HG03280 (cell line): Measurements from ENCODE around the gene MRGPRE.

Experiments used
- ATAC-seq: cut with Tn5 transposase; IDR thresholded peaks from one replicate; pipeline ENCODE4 v1.9.1; 2021; ENCODE audit warnings: mild to moderate bottlenecking, moderate library complexity; ENCODE audit not compliant: unreplicated experiment

MRGPRE gene

DNA sequence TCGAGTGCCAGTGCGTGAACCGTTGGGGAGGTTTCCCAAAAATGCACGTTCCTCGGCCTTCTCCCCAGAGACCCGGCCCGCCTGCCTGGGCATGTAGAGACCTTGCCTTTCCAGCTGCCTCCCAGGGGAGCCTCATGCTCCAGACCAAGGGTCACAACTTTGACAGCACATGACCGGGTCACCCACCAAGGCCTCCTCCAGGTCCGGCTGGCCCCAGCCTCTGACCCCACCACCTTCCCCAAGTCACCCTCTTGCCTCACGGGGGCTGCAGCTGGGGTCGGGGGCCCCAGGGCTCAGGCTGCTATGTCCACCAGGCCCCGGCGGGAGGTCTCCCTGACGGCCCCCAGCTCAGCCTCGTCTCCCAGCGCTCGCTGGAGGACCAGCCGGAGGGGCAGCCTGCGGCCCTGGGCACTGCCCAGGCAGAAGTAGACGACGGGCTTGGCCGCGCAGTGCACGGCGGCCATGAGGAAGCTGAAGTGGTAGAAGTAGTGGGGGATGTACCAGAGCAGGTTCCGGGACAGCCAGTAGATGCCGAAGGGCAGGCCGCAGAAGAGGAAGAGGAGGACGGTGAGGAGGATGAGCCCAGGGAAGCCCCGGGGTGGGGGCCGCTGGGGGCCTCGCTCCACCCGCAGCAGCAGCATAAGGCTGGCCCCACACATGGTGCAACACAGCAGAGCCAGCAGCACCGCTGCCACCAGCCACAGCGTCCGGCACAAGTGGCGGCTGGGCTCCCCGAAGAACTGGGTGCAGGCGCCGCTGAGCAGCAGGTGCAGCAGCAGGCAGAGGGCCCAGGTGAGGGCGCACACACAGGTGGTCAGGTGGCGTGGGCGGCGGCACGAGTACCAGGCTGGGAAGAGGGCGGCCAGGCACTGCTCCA lies 4.4 kb downstream of the MRGPRE start:
- ATAC-seq: no peak

DNA sequence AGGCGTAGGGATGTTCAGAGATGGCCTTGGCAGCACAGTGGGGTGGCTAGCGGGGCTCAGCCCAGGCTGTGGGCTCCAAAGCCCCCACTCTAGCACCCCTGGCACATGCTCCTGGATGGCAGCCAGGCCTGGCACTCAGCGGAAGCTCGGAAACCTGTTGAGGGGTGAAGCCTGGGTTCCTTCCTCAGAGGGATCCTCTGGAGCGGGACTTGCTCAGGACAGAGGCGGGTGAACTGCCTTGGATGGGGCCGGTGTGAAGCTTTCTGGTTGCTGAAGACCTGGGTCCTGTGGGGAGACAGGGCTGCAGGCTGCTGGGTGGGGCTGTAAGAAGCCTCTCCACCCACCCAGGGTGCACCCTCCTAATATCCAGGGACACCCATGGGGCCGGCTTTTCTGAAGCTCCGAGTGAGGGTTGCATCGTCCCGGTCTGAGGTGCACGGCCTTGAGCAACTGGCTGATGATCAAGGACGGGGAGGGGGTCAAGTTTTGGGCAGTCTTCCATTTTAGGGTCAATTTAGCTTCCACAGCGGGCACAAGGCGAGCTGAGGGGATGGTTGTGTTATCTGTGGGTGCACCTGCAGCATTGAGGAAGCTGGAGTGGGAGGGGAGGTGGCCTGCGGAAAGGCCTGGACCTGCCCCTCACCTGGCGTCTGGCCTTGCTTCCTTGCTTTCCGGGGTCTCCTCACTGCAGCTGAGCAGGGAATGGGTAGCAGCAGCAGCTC lies 5.2 kb downstream of the MRGPRE start:
- ATAC-seq: no peak

DNA sequence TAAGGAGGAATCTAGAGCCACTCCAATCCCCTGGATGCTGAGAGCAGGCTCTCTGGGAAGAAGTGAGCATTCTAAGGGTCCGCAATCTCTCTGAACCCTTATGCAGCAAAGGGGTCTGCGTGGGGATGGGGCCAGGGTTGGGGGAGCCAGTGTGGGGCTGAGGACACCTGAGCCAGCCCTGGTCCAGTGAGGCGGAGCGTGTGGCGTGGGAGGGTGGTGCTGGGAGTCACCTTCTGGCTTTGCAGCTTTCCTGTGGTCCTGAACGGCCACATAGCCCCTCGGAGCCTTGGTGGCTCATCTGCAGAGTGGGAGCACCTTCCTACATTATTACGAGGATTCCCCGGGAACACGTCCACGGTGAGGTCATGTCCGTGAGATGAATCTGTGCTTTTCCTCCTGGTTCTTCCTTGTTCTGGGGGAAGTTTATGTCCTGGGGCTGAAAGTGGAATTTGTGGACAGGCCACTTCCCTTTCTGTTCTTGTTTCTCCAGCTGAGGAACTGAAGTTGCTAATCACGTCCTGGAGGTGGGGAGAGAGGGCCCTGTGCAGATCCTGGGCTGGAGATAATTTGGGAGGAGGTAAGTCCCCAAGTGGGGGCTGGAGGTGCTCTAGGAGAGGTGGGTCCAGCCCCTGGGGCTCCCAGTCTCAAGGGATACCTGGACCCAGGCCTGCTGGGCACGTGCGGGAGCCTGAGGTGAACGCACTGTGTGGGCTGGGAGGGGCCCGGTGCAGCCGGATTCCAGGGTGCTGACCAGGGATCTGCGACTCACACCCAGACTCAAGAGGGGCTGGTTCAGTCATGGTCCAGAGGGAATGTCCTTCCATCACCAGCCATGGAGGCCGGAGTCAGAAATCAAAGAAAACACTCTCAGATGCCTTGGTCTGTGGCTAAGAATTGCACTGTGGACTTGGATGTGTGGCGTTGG lies 6.1 kb downstream of the MRGPRE start:
- ATAC-seq: no peak

DNA sequence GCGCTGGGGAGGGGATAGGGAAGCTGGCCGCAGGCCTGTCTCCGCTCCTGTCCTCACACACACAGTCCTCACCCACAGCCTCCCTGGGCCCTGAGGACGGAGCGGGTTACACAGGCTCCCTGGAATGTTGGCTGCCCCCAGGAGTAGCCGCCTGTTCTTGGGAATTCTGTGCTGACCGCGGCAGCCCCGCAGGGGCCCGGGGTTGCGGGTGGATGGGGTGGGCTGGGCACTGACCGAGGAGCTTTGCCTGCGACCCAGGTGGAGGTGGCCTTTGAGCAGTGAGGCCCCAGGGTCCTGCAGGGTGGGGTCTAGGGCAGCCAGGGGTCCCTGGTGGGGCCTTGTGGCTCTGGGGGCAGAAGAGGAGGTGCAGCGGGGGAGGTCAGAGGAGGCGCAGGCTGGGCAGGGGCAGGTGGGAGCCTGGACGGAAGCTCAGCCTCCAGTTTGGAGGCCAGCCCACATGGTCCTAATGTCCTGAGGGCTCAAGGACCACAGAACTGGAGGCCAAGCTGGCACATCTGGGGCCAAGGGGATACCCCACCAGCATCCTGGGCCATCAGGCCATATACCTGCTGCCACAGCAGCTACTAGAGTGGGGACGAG lies 7.0 kb downstream of the MRGPRE start:
- ATAC-seq: no peak

DNA sequence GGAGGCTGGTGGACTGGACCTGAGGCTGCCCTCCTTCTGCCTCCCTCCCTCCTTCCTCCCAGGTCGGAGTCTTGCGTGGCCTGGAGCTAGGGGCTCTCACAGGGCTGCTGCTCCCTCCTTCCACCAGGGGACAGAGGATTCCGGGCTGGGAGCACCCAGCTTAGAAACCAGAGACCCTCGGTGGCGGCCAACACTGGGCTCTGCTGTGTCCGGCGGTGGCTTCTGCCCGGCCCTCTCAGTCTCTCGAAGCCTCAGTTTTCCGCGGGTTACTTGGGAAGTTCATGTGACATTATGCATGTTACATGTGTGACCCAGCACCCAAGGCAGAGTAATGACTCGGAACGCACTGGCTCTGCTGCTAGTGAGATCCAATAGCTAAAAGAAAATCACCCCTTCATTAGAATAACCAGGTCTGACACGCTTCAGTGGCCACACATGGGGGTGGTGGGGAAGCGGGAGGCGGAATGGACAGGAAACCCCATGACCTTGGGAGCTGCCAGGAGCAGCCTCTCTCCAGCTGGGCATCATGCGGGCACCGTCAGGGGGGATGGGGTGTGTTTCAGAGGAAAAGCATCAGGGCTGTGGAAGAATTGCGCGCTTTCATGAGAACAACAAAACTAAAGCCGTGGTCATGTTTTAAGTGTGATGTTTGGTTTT lies 7.7 kb downstream of the MRGPRE start:
- ATAC-seq: no peak

DNA sequence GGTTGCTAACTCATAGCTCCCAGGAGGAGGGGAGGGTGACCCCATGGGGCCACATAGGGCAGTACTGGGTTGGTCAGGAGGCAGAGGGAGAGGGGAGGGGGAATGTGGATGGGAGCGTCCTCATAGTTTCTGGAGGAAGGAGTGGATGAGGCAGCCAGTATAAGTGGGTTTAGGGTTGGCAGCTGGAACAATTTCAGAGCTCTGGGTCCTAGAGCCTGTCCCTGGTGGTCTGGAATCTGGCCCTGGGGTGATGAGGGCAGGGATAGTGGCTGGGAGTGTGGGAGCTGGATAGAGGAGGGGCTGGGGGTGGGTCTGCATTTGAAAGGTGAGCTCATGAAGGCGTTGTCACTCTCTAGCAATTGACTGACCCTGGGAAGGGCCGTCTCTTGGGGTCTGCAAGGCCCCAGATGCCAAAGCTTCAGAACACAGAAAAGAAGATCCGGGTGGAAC lies 8.3 kb downstream of the MRGPRE start:
- no peak for ATAC-seq

DNA sequence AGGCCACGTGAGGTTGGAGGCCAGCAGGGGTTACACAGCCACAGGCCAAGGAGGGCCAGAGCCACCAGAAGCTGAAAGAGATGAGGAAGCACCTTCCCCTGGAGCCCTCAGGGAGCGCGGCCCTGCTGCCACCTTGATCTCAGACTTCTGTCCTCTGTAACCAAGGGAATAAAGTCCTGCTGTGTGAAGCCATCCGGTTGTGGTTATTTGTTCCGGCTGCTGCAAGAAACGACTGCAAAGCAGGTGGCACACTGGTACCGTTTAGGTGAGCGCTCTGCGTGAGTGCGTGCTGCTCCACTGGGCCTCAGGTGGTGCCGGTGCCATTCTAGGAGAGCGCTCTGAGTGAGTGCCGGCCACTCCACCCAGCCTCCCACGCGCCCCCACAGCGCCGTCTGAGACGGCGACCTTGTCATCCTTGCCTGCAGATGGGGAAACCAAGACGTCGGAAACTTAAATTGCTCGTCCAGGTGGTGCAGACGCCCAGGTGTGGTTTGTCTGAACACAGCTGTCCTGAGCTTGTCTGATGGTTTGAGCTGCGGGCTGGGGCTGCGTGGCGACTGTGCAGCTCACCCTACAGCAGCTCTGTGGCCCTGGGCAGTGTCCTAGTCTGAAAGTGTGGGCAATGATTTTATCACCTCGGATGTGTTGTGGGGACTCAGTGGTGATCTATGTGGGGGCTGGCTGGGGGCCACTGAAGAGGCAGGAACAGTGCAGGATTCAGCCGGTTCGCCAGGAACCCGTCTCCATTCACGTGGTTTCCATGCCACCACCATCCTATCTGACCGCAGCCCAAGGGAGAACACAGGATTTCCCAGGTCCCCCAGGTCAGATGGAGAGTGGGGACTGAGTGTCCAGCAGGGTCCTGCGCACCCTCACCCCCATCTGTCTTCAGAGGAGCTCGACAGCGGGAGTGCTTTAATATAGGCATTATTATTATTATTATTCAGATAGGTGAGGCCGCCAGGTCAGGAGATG lies 9.0 kb downstream of the MRGPRE start:
- ATAC-seq: no peak

DNA sequence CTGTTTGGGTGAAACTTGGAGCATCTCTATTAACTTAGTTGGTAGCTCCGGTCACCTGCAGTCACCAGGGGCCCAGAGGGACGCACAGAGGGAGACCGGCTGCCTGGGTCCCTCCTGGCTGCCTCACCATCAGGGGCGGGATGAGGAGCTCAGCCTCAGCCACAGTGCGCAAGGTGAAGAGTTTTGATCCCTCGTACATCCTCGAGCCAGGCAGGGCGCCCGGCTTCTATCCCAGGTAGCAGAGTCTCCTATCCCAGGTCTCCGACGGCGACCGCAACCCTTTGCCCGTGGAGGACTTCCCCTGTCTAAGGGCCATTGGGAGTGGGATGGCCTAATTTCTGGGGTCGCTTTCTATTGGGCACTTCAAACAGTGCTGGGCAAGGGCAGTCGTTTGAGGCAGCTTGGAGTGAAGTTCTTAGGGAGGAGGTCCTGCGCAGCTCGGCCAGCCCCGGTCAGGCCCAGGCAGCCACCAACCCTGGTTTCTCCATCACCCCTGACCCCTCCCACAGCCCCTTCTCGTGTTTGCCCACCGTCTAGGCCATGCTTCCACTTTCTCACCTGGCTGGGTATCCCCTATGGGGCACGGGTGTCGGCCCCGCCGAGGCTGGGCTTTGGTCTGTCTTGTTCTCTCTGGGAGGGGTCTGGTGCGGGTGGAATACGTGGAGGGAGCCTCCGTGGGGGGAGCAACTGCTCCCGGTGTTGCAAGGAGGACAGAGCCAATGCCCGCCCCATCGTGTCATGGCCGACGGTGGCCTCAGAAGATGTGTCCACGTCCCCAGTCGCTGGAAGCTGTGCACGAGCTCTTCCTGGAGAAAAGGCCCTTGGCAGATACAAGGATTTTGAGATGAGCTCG lies 10.0 kb downstream of the MRGPRE start:
- ATAC-seq: no peak

DNA sequence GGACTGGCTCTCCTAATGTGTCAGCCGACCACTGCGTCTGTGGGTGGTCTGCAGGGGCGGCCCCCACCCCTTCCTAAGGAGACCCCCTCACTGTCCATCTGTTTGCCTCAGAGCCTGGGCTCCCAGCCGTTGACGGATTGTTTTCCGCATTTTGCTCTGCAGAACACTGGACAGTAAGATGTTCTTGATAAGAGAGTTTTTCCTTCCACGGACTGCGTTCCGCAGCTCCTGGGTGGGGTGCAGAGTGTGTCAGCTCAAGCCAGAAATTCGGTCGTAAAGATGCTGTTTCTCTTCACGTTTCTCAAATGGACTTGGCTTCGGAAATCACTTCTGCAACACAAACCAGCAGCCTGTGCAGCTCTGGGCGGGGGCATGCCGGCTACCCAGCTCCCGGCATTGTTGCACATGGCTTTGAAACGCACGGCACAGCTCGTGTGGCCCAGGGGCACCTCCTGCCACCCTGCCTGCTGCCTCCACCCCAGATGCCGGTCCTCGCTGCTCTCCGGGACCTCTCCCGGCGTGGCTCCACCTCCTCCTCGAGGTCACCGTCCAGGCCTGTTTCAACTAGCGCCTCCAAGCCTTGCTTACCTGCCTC lies 10.7 kb downstream of the MRGPRE start:
- ATAC-seq: no peak

DNA sequence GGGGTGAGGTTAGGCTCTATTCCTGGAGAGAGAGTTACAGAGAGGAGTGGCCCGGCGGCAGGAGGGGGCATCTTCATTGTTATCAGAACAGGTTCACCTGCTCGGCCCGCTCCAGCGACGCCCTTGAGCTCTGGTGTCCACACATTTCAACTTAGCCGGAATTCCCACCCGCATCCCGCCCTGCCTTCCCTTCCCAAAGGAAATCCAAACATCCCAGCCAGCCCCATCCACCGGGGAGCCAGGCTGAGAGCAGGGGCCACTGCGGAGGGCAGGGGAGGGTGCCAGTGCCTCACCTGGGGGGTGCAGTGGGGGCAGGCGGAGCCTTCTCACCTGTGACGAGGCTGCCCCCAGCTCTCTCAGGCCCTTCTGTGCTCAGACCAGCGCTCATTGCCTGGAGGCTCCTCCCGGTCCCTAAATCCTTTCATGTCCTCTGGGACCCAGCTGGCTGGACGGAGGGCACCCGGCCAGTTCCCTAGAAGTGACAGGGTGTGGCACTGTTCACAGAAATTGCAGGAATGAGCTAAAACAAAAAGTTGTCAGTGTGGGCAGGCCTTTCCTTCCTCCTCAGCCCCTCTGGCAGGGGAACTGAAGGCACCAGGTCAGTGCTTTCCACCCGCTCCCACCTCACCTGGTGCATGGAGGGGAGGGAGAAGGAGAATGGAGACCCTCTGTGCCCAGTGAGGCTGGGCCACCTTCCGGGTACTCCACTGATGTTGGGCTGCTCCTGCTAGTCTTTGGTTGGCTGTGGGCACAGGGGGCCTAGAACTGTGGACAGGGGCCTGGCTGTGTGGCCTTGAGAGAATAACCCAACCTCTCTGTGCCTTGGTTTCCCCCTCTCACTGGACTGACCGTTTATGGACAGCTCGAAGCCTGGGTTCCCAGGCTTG lies 11.5 kb downstream of the MRGPRE start:
- ATAC-seq: no peak

DNA sequence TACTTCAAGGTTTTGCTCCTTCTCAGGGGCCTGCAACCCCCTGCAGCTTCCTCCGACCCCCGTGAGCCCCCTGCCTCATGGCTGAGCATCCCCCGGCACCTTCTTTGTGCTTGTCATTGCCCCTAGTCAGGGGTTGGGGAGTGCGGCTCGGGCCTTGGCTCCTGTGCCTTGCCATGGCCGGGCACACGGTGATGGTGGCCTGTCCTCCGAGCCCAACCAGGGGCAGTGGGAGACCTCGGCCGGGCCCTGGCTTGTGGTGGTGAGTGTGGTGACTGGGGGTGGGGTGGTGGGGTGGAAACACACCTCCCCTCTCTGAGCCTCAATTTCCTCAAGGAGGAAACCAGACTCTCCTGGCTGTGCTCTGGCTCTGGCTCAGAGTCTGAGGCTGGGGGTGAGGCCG lies 12.1 kb downstream of the MRGPRE start:
- no peak for ATAC-seq

DNA sequence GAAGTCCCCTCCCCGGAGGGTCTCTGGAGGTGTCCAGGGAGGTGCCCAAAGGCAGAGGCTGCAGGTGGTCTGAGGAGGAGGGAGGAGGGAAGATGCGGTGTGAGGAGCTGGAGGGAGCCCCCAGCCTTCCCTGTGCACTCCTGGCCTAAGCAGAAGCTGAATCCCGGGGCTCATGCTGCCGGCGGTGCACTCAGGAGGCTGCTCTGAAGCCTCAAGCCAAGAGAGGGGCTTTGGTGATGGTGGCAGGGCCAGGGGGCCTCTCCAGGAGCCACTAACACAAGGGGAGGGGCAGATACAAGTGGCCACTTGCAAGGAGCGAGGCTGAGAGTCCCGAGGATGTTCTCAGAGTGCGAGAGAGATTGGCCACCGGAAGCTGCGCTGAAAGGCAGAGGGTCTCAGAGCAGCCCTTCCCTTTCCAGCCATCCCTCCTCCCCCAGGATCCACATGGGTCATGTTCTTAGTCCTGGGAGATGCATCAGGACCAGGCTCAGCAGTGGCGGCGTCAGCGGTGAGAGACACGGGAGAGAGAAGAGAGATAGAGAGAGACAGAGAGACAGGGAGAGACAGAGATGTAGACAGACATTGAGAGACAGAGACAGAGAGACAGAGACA lies 12.8 kb downstream of the MRGPRE start:
- ATAC-seq: no peak

DNA sequence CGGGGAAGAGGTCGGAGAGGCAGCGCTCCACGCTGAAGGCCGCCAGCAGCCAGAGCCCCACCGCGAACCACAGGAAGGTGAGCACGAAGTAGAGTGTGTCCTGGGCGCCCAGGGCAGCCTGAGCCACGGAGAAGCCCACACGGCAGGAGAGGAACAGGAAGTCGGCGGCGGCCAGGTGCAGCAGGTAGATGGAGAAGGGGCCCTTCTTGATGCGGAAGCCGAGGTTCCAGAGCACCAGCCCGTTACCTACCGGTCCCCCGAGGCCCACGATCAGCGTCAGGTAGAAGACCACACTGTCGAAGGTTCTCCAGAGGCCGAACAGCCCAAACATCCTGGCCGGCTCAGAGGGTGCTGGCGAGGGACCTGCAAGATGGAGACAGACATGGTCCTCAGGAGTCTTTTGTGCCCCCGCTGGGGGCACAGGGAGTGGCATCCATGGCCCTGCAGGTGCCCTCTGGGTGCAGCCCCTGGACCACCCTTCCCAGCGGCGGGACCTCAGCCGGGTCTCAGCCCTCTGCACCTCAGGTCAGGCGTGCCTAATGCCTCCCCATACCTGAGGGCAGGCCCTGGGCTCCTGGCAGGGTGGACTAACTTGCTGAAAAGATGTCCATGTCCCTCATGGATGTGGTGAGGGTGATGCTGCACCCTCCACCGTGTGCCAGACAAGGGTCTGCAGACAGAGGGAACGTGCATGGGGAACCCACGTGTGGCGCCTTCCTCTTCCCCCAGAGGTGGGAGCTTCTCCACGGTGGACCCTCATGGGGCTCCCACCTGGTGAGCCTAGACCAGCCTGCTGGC lies 13.5 kb downstream of the MRGPRE start, which contains the start of gene MRGPRG:
Gene MRGPRG, minus strand, starts transcription at position 331 of the 798 bp plus-strand sequence. Its CDS starts 0 bp downstream, at position 331.
- ATAC-seq: no peak

DNA sequence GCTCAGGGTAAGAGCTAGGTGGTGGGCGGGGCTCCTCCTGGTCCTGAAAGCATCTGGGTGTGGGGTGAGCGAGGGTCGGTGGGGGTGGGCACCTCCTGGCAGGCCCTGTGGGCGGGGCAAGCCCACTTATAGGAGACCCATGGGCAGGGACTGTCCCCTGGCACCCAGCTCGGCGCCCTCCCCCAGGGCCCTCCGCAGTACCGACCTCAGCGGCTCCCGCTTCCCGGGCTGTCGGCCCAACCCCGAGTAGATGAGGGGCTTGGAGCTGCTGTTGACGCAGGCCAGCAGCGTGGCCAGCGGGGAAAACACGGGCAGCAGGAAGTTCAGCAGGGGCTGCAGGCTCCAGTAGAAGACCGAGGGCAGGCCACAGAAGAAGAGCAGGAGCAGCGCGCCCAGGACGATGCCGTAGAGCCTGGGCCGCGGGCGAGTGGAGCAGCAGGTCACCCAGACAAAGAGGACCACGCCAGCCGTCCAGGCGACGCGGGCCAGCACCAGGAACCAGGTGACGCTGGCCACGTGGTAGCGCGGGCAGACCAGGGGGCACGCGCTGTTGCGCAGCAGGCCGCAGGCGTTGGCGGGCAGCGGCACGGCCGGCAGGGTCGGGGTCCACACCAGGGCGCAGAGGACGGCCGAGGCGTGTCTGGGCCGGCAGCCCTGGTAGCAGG lies 14.3 kb downstream of the MRGPRE start:
- no peak for ATAC-seq

DNA sequence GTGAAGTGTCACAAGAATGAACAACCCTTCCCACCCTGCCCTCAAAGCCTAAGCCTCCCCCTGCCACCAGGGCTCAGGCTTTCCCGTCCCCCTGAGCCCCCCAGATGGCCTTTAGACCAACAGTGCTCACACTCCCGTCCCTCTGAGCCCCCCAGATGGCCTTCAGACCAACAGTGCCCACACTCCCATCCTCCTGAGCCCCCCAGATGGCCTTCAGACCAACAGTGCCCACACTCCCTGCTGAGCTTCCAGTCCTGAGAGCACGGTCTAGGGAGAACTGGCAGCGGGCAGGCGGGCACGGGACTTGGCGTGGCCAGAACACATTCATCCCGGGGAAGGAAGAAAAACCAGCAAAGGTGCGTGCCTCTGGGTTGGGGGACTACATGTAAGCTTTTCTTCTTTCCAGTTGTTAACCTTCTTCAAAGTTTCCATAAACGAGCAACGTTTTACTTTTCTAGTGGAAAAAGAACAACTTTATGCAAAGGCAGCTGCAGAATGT lies 16.1 kb downstream of the MRGPRE start:
- no peak for ATAC-seq
